ENCODE measurements around the gene CDC27.
"Not testable (repeated sequence)": the region's sequence is repeated elsewhere in the genome, so short reads cannot be mapped to it uniquely, and the experiment has no call there.

The CDC27 gene

DNA sequence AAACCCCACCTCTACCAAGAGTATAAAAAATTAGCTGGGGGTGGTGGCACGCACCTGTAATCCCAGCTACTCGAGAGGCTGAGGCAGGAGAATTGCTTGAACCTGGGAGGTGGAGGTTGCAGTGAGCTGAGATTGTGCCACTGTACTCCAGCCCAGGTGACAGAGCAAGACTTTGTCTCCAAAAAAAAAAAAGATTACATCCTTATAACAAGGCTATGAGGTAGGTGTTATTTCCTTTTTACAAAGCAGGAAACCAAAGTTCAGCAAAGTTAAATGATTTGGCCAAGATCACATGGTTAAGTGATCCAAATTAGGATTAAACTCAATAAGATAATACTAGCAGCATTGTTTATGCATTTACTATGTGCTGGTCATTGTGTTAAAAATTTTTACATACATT is 28.2 kb upstream of the CDC27 start:
- H3K4me1 ChIP-seq (ENCODE audit: control insufficient read depth, insufficient read depth, low read length); H3K4me3 ChIP-seq (ENCODE audit: low read length); H3K9me3 ChIP-seq (replicated peaks; ENCODE audit: low read length); H3K36me3 ChIP-seq (ENCODE audit: insufficient read depth, low read length); H3K27me3 ChIP-seq (ENCODE audit: control insufficient read depth, insufficient read depth, low read length); H3K4me2 ChIP-seq (ENCODE audit: low read length); H3K9ac ChIP-seq (ENCODE audit: low read depth, low read length): not testable (repeated sequence)

DNA sequence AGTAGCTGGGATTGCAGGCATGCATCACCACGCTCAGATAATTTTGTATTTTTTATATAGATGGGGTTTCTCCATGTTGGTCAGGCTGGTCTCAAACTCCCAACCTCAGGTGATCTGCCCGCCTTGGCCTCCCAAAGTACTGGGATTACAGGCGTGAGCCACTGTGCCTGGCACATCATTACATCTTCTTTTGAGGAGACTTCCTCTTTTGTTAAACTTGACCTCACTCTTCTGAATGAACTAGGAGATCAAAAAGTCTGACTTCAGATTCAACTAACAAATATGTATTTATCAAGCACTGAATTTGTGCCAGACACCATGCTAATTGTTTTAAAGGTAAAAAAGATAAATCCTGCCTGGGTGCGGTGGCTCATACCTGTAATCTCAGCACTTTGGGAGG is 27.7 kb upstream of the CDC27 start:
- not testable (repeated sequence) for H3K9ac ChIP-seq (ENCODE audit: low read depth, low read length); H3K4me2 ChIP-seq (ENCODE audit: low read length); H3K36me3 ChIP-seq (ENCODE audit: insufficient read depth, low read length); H3K9me3 ChIP-seq (replicated peaks; ENCODE audit: low read length); H3K4me3 ChIP-seq (ENCODE audit: low read length); H3K4me1 ChIP-seq (ENCODE audit: control insufficient read depth, insufficient read depth, low read length); H3K27me3 ChIP-seq (ENCODE audit: control insufficient read depth, insufficient read depth, low read length)

- Histone ChIP-seq H3K36me3 (ENCODE audit: insufficient read depth, low read length) (no peaks in the 10 kb centered on the region), H3K27me3 (ENCODE audit: control insufficient read depth, insufficient read depth, low read length) (no peaks in the 10 kb centered on the region), H3K9me3 (replicated peaks; ENCODE audit: low read length) (no peaks in the 10 kb centered on the region), H3K9ac (ENCODE audit: low read depth, low read length) (no peak overlapping the region), H3K4me1 (ENCODE audit: control insufficient read depth, insufficient read depth, low read length) (peaks cover 6% of the 10 kb centered on the region), H3K4me3 (ENCODE audit: low read length) (no peak overlapping the region), H3K4me2 (ENCODE audit: low read length) (no peak overlapping the region)
These were observed 25.8 kb upstream of the CDC27 start for GRCh38 chr17:47214931-47215330.

DNA sequence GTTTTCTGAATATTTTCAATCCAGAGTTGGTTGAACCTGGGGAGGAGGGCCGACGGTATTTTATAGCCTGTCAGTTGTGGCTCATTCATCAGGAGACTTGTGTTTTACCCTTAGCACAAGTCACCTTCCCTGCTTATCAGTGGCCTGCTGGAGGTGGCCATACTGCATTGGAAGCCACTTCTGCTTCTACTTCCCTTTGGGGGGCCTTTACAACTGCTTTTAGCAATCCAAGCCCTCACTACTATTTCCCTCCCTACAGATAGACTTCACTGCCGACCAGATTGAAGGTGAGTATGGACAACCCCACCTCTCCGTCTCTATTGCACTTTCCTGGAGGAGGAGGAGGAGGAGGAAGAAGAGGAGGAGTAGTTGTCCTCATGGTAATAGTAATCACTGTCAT is 24.4 kb upstream of the CDC27 start:
- H3K4me2 ChIP-seq (ENCODE audit: low read length) = no peak overlapping the region
- no peak overlapping the region for H3K9ac ChIP-seq (ENCODE audit: low read depth, low read length)
- H3K27me3 ChIP-seq (ENCODE audit: control insufficient read depth, insufficient read depth, low read length) = no peaks in the 10 kb centered on the region

GRCh38 chr17:47212458-47212857 is 23.4 kb upstream of the CDC27 start:
- no peak overlapping the region for H3K4me3 ChIP-seq (ENCODE audit: low read length)
- no peaks in the 10 kb centered on the region for H3K36me3 ChIP-seq (ENCODE audit: insufficient read depth, low read length)
- H3K9me3 ChIP-seq (replicated peaks; ENCODE audit: low read length) = no peaks in the 10 kb centered on the region
- no peaks in the 10 kb centered on the region for H3K27me3 ChIP-seq (ENCODE audit: control insufficient read depth, insufficient read depth, low read length)
- peaks cover 7% of the 10 kb centered on the region for H3K4me1 ChIP-seq (ENCODE audit: control insufficient read depth, insufficient read depth, low read length)
- H3K9ac ChIP-seq (ENCODE audit: low read depth, low read length) = no peak overlapping the region
- no peak overlapping the region for H3K4me2 ChIP-seq (ENCODE audit: low read length)

More for the DNA sequence above, 24.4 kb upstream of the CDC27 start:
- Histone ChIP-seq H3K4me3 (ENCODE audit: low read length) (no peak overlapping the region), H3K4me1 (ENCODE audit: control insufficient read depth, insufficient read depth, low read length) (peaks cover 7% of the 10 kb centered on the region), H3K9me3 (replicated peaks; ENCODE audit: low read length) (no peaks in the 10 kb centered on the region), H3K36me3 (ENCODE audit: insufficient read depth, low read length) (no peaks in the 10 kb centered on the region)

- Histone ChIP-seq H3K4me3 (ENCODE audit: low read length) (no peak overlapping the region), H3K4me2 (ENCODE audit: low read length) (no peak overlapping the region), H3K4me1 (ENCODE audit: control insufficient read depth, insufficient read depth, low read length) (peaks cover 8% of the 10 kb centered on the region), H3K9me3 (replicated peaks; ENCODE audit: low read length) (no peaks in the 10 kb centered on the region), H3K9ac (ENCODE audit: low read depth, low read length) (no peak overlapping the region), H3K27me3 (ENCODE audit: control insufficient read depth, insufficient read depth, low read length) (no peaks in the 10 kb centered on the region), H3K36me3 (ENCODE audit: insufficient read depth, low read length) (no peaks in the 10 kb centered on the region)
These were observed 21.7 kb upstream of the CDC27 start for GRCh38 chr17:47210779-47211178.

- Histone ChIP-seq H3K4me3 (ENCODE audit: low read length) (no peak overlapping the region), H3K4me1 (ENCODE audit: control insufficient read depth, insufficient read depth, low read length) (peaks cover 14% of the 10 kb centered on the region), H3K36me3 (ENCODE audit: insufficient read depth, low read length) (no peaks in the 10 kb centered on the region), H3K27me3 (ENCODE audit: control insufficient read depth, insufficient read depth, low read length) (no peaks in the 10 kb centered on the region), H3K4me2 (ENCODE audit: low read length) (no peak overlapping the region), H3K9me3 (replicated peaks; ENCODE audit: low read length) (no peaks in the 10 kb centered on the region), H3K9ac (ENCODE audit: low read depth, low read length) (no peak overlapping the region)
These were observed 21.0 kb upstream of the CDC27 start for GRCh38 chr17:47210105-47210504.

DNA sequence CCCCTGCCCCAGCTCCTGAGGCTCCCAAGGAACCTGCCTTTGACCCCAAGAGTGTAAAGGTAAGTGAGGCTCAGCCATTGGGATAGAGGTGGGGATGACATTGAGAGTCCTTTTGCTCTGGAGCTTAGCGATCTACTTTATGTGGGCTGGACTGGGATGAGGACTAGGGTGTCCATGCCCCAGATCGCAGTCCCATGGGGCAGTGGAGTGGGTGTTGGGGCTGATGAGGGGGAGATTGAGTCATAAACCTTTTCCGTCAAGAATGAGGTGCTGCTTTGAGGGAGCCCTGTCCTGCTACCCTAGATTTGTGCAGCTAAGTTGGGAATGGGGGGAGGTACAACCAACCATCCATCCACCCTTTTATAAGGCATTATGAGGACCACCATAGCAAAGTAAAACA is 20.4 kb upstream of the CDC27 start:
- no peaks in the 10 kb centered on the region for H3K9me3 ChIP-seq (replicated peaks; ENCODE audit: low read length)

GRCh38 chr17:47208744-47209488 is 19.8 kb upstream of the CDC27 start, which contains the start of gene MYL4:
Gene MYL4, plus strand, starts transcription at chr17:47209348. Its CDS starts 75 bp downstream, at chr17:47209423.
- Histone ChIP-seq H3K9ac (ENCODE audit: low read depth, low read length) (no peak within 1 kb of the TSS), H3K36me3 (ENCODE audit: insufficient read depth, low read length) (no peaks in the 10 kb centered on the region), H3K27me3 (ENCODE audit: control insufficient read depth, insufficient read depth, low read length) (no peaks in the 10 kb centered on the region), H3K4me2 (ENCODE audit: low read length) (no peak within 1 kb of the TSS), H3K4me3 (ENCODE audit: low read length) (no peak within 1 kb of the TSS), H3K9me3 (replicated peaks; ENCODE audit: low read length) (no peaks in the 10 kb centered on the region), H3K4me1 (ENCODE audit: control insufficient read depth, insufficient read depth, low read length) (peaks cover 26% of the 10 kb centered on the region)

More for the DNA sequence above, 20.4 kb upstream of the CDC27 start:
- Histone ChIP-seq H3K4me1 (ENCODE audit: control insufficient read depth, insufficient read depth, low read length) (peaks cover 21% of the 10 kb centered on the region), H3K4me3 (ENCODE audit: low read length) (no peak overlapping the region), H3K36me3 (ENCODE audit: insufficient read depth, low read length) (no peaks in the 10 kb centered on the region), H3K9ac (ENCODE audit: low read depth, low read length) (no peak overlapping the region), H3K4me2 (ENCODE audit: low read length) (no peak overlapping the region), H3K27me3 (ENCODE audit: control insufficient read depth, insufficient read depth, low read length) (no peaks in the 10 kb centered on the region)

DNA sequence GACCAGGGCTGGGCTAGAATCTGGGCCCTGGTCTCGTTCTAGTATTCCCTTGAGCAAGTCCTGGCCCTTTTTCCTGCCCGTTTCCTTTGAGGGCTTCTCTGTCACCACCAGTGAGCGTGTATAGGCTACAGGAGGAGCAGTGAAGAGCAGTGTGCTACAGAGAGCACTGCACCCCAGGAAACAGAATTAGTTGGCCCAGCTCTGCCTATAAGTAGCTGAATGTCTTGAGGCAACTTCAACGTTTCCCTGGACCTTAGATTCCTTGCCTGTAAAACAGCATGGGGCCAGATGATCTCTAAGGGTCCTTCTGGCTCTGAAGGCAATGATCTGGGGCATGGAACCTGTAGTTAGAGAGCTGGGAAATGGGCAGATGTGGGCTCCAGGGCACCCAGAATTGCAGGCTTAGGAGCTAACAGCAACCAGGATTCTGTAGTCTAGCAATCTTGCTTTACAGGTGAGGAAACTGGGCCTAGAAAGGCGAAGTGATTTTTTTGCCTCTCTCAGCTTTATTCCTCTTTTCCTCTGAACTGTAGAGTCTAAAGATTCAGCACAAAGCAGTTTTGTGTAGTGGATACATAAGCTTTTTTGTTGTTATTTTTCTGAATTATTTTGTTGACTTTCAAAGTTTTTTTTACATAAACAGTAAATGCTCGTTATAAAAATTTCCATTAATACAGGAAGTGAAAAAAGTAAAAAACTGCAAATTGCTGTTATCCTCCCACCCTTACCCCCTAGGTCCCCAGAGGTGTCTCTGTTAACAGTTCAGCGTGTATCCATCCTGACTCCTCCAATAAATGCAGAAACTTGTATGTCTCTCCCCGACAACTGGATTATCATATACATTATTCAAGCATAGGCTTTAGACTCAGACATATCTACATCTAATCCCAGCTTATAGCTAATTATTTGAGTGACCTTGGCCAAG is 18.3 kb upstream of the CDC27 start:
- Histone ChIP-seq H3K36me3 (ENCODE audit: insufficient read depth, low read length) (no peaks in the 10 kb centered on the region), H3K4me1 (ENCODE audit: control insufficient read depth, insufficient read depth, low read length) (peaks cover 30% of the 10 kb centered on the region), H3K4me3 (ENCODE audit: low read length) (no peak overlapping the region), H3K9ac (ENCODE audit: low read depth, low read length) (no peak overlapping the region), H3K27me3 (ENCODE audit: control insufficient read depth, insufficient read depth, low read length) (no peaks in the 10 kb centered on the region), H3K9me3 (replicated peaks; ENCODE audit: low read length) (no peaks in the 10 kb centered on the region), H3K4me2 (ENCODE audit: low read length) (no peak overlapping the region)

- Histone ChIP-seq H3K9me3 (replicated peaks; ENCODE audit: low read length) (no peaks in the 10 kb centered on the region), H3K4me2 (ENCODE audit: low read length) (peak overlapping the region; percentile 75), H3K9ac (ENCODE audit: low read depth, low read length) (peak overlapping the region; percentile 22), H3K4me3 (ENCODE audit: low read length) (peak overlapping the region; percentile 33), H3K27me3 (ENCODE audit: control insufficient read depth, insufficient read depth, low read length) (no peaks in the 10 kb centered on the region), H3K36me3 (ENCODE audit: insufficient read depth, low read length) (no peaks in the 10 kb centered on the region), H3K4me1 (ENCODE audit: control insufficient read depth, insufficient read depth, low read length) (peaks cover 30% of the 10 kb centered on the region)
These were observed 16.4 kb upstream of the CDC27 start for GRCh38 chr17:47205419-47205963.

Data from skeletal muscle satellite cell (primary cell).